NCI-H1105 treated with DMSO at 0.1 percent for 48 hours (cell line): ENCODE results near the gene SPECC1.
A peak's percentile ranks its signal among the peaks of the same experiment; 100 is the strongest.
"Not testable (repeated sequence)": the region's sequence is repeated elsewhere in the genome, so short reads cannot be mapped to it uniquely, and the experiment has no call there.

Source experiments
- DNase-seq: peaks from one replicate; lab custom pipeline; 2025; lab: John Stamatoyannopoulos, UW

The SPECC1 gene, protein sequence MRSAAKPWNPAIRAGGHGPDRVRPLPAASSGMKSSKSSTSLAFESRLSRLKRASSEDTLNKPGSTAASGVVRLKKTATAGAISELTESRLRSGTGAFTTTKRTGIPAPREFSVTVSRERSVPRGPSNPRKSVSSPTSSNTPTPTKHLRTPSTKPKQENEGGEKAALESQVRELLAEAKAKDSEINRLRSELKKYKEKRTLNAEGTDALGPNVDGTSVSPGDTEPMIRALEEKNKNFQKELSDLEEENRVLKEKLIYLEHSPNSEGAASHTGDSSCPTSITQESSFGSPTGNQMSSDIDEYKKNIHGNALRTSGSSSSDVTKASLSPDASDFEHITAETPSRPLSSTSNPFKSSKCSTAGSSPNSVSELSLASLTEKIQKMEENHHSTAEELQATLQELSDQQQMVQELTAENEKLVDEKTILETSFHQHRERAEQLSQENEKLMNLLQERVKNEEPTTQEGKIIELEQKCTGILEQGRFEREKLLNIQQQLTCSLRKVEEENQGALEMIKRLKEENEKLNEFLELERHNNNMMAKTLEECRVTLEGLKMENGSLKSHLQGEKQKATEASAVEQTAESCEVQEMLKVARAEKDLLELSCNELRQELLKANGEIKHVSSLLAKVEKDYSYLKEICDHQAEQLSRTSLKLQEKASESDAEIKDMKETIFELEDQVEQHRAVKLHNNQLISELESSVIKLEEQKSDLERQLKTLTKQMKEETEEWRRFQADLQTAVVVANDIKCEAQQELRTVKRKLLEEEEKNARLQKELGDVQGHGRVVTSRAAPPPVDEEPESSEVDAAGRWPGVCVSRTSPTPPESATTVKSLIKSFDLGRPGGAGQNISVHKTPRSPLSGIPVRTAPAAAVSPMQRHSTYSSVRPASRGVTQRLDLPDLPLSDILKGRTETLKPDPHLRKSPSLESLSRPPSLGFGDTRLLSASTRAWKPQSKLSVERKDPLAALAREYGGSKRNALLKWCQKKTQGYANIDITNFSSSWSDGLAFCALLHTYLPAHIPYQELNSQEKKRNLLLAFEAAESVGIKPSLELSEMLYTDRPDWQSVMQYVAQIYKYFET

DNA sequence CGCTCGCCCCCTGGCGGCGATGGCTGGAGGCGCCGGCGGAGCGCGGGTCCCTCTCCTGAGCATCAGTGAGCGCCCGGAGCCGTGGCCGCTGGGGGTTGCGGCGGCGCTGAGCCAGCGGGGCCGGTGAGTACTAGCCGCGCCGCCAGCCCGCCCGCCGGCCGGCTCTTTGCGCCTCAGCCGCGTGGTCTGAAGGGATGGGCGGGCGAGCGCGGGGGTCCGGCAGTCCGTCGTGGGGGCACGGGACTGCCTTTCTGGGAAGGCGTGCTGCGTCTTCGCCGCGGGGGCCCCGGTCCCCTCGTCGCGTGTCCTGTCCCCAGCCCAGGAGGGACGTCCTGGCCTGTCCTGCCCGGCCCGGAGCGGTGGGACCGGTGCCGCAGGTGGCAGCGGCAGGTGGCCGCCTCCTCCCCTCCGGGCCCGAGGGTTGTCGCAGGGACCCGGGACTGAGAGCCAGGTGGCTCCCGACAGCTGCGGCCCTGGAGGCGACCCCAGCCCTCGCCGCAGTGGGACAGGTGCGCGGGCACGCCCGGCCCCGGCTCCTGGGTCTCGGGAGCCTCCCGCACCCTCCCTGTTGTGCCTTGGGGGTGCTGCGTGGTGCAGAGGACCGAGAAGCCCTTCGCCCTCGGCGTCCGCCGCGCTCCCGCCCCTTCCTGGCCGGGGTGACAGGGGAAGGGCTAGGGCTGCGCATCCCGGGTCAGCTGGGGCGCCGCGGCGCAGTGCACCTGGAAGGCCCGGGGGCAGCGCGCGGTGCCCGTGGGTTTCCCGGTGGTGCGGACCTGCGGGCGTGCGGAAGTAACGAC is at the start of gene SPECC1:
Gene SPECC1, plus strand, starts transcription at position 58 of the 797 bp plus-strand sequence. CDS start 87,293 bp downstream, outside the sequence.
- peak; percentile 82 for DNase-seq

DNA sequence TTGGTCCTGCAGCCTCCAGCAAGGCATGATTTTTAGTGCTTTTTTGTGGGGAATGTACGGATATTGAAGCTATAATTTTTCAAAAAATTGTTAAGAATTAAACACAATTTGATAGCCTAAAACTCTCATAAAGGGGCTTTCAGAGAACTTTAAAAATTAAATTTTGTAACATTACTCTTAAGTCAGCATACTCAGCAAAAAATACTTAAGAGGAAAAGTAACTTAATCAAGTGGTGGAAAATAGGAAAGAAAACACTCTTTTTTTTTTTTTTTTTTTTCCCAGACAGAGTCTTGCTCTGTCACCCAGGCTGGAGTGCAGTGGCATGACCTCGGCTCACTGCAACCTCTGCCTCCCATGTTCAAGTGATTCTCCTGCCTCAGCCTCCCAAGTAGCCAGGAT is 46.2 kb upstream of the SPECC1 start:
- DNase-seq: not testable (repeated sequence)

DNA sequence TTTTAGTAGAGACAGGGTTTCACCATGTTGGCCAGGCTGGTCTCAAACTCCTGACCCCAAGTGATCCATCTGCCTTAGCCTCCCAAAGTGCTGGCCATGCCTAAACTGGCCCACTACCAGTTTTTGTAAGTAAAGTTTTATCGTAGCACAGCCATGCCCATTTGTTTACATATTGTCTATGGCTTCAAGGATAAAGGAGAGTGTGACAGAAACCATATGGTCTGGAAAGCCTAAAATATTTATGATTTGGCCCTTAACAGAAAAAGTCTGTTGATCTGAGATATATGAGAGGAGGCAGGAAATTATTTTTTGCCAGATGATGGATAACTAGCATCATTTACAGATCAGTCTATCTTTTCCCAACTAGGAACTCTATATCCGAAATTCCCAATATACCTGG is 36.0 kb upstream of the SPECC1 start:
- DNase-seq: no peak

DNA sequence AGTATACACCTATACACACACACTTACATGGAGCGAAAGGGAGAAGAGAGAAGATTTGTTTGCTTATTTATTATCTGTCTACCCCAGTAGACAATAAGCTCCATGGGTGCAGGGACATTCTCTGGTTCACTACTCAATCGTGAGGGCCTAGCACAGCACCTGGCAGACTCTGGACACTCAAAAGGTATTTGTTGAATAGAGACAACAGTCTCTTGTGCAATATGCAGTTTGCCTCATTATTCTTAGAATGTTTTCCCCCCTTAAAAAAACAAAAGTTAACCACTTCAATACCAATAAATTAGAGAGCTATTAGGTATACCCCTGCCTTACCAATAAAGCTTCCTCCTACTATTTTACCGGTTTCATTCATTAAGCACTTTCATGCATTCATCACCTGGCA is 33.6 kb upstream of the SPECC1 start:
- peak; percentile 5 for DNase-seq

- DNase-seq: peak; percentile 87
Measured at GRCh38 chr17:19977293-19978208, 31.6 kb upstream of the SPECC1 start, which contains the start of gene AKAP10. Gene AKAP10 (minus strand): TSS chr17:19977828. CDS start chr17:19977679, 149 bp downstream.

DNA sequence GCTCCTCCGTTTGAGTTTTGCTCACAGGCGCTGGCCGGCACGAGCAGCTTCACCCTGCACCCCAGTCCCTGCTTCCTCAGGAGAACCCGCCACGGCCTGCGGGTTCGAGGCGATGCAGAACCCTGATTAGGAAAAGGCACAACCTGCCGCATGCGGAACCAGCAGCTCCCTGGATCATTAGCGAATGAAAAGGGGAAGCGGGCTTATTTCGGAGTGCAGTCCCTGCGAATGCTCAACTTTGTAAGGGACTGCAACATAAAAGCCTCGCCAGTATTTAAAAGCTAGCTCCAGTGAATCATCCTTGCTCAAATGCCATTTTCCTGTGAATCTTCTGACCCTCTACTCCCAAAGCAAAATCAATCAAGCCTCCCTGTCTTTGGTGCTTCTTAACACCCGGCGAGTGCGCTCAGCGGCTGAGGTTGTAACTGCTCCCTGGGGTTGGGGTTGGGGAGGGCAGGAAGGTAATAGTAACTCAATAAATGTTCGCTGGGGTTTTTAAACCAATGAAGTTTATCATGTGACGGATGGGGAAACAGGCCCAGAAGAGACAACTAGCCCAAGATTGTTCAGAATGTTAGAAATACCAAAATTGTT is 30.9 kb upstream of the SPECC1 start:
- DNase-seq: no peak

DNA sequence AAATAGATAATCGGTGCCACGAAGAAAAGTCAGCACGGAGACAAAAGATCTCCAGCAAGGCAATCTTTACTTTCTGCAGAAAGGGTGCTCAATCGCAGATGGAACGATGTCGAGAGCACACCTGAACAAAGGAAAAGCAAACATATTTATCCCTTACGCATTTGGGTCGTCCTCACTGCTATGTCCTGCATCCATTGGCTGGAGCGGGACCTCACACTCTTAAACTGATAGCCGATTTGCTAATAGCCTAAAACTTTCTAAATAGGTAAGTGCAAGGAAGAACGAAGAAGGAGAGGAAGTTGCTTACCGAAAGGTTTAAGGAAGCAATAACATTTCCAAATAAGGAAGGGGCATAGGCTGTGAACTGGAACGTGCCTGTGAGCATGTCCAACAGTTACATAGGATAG is 30.4 kb upstream of the SPECC1 start:
- no peak for DNase-seq

DNA sequence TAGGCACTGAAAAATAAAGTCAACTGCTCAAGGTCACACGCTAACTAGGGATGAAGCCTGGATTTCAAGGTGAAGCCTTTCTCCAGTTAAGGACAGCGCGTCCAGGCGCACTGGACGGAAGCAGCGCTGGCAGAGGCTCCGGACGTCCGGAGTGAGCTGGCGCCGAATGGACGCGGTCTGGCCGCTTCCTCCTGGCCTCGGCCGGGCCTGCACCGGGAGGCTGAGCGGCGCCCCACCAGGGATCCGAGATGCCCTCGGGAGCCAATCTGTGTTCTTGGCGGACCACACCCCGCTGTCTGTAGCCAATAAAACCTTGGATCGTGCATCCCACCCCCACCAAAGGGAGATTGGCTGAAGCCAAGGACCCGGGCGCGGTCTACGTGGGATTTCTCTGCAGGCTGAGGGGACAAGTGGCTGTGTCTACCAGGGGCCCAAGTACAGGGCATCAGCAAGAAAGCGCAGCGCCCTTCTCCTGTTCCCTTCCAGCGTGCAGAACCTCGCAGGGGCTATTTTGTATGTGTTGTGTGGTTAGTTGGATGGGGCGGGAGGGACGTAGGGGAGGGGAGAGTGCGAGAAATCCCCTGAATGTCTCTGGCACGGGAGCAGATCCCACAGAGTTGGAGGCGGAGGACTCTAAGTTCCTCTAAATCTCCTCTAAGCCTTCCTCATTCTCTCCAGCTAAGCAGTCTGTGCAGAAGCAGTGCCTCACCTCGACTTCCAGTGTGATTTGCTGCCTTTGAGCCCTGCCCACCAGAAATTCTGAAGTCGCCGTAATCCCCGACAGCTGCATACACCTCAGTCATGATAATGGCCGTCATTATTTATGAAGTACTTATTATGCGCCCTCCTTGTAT is 29.0 kb upstream of the SPECC1 start:
- no peak for DNase-seq

- DNase-seq: no peak
Measured at GRCh38 chr17:19986941-19987861, 22.0 kb upstream of the SPECC1 start.

DNA sequence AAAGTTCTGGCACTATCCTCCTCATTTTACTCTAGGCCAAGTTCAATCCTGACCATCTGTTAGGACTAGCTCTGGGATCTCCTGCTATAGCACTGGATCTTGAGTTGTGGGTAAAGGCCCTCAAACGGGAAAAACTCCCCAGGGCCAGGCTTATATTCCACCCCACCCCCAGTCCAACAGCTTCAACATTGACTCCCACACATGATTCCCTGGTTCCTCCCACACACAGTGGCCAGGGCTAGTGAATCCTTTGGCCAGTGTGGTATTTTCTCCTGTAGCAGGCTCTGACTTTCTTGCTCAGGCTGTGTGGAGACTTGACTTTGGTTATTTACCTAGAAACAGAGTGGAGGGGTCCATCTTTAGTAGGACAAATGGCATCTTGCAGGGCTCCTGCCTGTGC is 21.3 kb upstream of the SPECC1 start:
- no peak for DNase-seq

DNA sequence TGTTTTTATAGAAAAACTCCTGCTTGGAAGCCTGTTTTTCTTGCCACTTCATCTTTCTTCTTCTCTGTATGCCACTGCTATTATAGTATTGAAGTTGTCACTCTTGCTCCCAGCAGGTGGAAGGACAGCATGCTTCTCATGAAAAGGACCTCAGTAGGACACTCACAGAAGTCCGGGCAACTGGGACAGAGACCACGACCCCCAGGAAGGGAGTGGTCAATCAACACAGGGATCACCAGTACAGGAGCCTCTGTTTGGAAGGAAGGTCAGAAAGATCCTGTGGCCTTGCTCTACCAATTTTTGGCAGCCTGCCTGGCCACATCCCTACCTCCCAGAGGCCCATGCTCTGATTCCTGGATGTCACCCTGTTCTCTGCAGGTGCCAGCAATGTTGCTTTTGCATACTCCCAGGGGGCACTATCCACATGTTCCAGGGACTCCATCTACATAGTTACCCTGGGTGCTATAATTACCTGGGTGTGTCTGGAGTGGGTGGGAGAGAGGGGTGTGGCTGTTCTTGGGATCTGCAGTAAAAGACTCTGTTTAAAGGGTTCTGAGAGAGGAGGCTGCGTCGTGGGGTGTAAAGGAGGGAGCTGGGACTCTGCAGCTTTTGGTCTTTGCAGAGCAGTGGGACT is 17.8 kb upstream of the SPECC1 start:
- peak; percentile 7 for DNase-seq

GRCh38 chr17:19992803-19993713 is 16.1 kb upstream of the SPECC1 start:
- DNase-seq: peak; percentile 95

DNA sequence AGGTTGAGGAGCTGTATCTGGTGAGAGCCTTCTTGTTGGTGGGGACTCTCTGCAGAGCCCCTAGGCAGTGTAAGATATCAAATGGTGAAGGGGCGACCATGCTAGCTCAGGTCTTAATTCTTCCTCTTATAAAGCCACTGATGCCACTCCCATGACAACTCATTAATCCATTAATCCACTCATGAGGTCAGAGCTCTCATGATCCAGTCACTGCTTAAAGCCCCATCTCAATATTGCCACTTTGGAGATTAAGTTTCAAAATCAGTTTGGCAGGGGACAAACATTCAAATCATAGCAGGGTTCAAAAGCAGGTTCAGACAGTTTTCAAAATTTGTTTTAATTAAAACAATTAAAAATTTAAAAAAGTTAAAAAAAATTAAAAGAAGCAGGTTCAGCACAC is 13.1 kb upstream of the SPECC1 start:
- DNase-seq: no peak

GRCh38 chr17:19996502-19996901 is 12.7 kb upstream of the SPECC1 start:
- DNase-seq: no peak

GRCh38 chr17:20008242-20009051 is 712 bp upstream of the SPECC1 start:
- DNase-seq: peak; percentile 45

GRCh38 chr17:20009052-20009301 is 182 bp upstream of the SPECC1 start:
- no peak for DNase-seq
